ENCODE results near the gene GALNT11. TPM values are rescaled to one million over a fixed set of nuclear protein-coding genes. Genes with fewer than 3 reads are reported as not detected.

The GALNT11 gene
- total and polyA plus RNA-seq, 7 donors, result 11.2 to 20.6 (median 15.8) TPM

GRCh38 chr7:151999424-152000090, 25.9 kb upstream of the GALNT11 start:
- Histone ChIP-seq H3K9me3 (no peaks in the 10 kb centered on the region), H3K4me3 (no peak overlapping the region), H3K36me3 (ENCODE audit: insufficient read depth in 1 of 2, low read depth in 1 of 2) (no peaks in the 10 kb centered on the region), H3K4me1 (no peaks in the 10 kb centered on the region), H3K27ac (no peak overlapping the region), H3K27me3 (ENCODE audit: insufficient read depth in 3 of 3, low read length in 2 of 3) (no peaks in the 10 kb centered on the region)
- no peak for TF ChIP-seq CTCF (IDR thresholded peaks at IDR 0.05)
- ATAC-seq, result no peak
- DNase-seq, result no peak
- 57 to 61% (median 58%) methylated on average over 6 of the region's 6 CpGs for WGBS, 3 donors
- intact Hi-C loops (cut with DNase I), result no loop called here

- WGBS, 3 donors, result 91 to 96% (median 92%) methylated on average over 1 of the region's 1 CpG
- ATAC-seq (no peak), DNase-seq (no peak)
- TF ChIP-seq CTCF (IDR thresholded peaks at IDR 0.05), result no peak
- H3K4me3 ChIP-seq, result no peak overlapping the region
- H3K4me1 ChIP-seq, result no peaks in the 10 kb centered on the region
- H3K9me3 ChIP-seq, result no peaks in the 10 kb centered on the region
- no peaks in the 10 kb centered on the region for H3K36me3 ChIP-seq (ENCODE audit: insufficient read depth in 1 of 2, low read depth in 1 of 2)
- no peaks in the 10 kb centered on the region for H3K27me3 ChIP-seq (ENCODE audit: insufficient read depth in 3 of 3, low read length in 2 of 3)
- intact Hi-C loops (cut with DNase I), result no loop called here
- no peak overlapping the region for H3K27ac ChIP-seq
Observed at GRCh38 chr7:152000191-152000590, 25.3 kb upstream of the GALNT11 start.

DNA sequence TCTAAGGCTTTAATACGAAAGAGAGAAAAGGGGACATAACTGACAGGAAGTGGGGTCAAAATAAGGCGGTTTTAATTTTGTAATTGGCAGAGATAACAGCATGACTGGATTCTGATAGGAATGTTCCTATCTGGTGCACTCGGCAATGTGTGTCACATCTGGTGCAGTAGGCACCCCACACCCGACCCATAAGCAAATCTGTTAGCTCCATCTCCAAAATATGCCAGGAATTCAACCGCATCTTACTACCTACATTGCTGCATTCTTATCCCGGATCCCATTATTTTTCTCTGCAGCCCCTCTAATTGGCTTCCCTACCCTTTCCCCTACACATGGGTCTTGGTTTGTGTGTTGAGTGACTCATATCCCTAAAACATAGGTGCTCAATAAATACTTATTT, 19.1 kb upstream of the GALNT11 start:
- DNase-seq (no peak), ATAC-seq (no peak)
- 56 to 66% (median 58%) methylated on average over 6 of the region's 6 CpGs for WGBS, 3 donors
- no peaks in the 10 kb centered on the region for H3K9me3 ChIP-seq
- intact Hi-C loops (cut with DNase I), result no loop called here
- H3K27ac ChIP-seq, result no peak overlapping the region
- H3K4me1 ChIP-seq, result no peaks in the 10 kb centered on the region
- H3K27me3 ChIP-seq (ENCODE audit: insufficient read depth in 3 of 3, low read length in 2 of 3), result no peaks in the 10 kb centered on the region
- no peaks in the 10 kb centered on the region for H3K36me3 ChIP-seq (ENCODE audit: insufficient read depth in 1 of 2, low read depth in 1 of 2)
- no peak overlapping the region for H3K4me3 ChIP-seq
- TF ChIP-seq CTCF (IDR thresholded peaks at IDR 0.05), result no peak

GRCh38 chr7:152011860-152012259, 13.6 kb upstream of the GALNT11 start:
- no peaks in the 10 kb centered on the region for H3K9me3 ChIP-seq
- H3K4me1 ChIP-seq, result no peaks in the 10 kb centered on the region
- no peaks in the 10 kb centered on the region for H3K27me3 ChIP-seq (ENCODE audit: insufficient read depth in 3 of 3, low read length in 2 of 3)
- H3K36me3 ChIP-seq (ENCODE audit: insufficient read depth in 1 of 2, low read depth in 1 of 2), result no peaks in the 10 kb centered on the region
- H3K4me3 ChIP-seq, result no peak overlapping the region
- no peak for TF ChIP-seq CTCF (IDR thresholded peaks at IDR 0.05)
- intact Hi-C loops (cut with DNase I), result no loop called here
- 61 to 74% (median 65%) methylated on average over 3 of the region's 3 CpGs for WGBS, 3 donors
- ATAC-seq, result no peak
- no peak overlapping the region for H3K27ac ChIP-seq
- no peak for DNase-seq

DNA sequence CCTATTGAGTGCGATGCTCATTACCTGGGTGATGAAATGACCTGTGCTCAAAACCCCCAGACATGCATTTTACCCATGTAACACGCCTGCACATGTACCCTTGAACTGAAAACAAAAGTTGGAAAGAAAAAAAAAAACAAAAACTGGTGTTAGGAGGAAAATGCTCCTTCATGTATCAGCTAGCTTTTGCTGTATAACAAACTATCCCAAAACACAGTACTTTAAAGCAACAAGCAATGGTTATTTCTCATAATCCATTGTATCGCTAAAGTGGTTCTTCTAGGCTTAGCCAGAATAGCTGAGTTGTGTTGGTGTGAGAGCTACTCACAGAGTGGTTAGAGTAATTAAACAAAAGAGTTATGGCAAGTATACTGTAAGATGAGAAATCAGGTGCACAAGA, 12.2 kb upstream of the GALNT11 start:
- no peaks in the 10 kb centered on the region for H3K4me1 ChIP-seq
- intact Hi-C loops (cut with DNase I), result no loop called here
- no peaks in the 10 kb centered on the region for H3K9me3 ChIP-seq
- WGBS, 3 donors, result 94 to 96% (median 96%) methylated on average over 3 of the region's 3 CpGs
- H3K4me3 ChIP-seq, result no peak overlapping the region
- no peak for TF ChIP-seq CTCF (IDR thresholded peaks at IDR 0.05)
- no peak for DNase-seq
- no peak overlapping the region for H3K27ac ChIP-seq
- ATAC-seq, result no peak
- H3K27me3 ChIP-seq (ENCODE audit: insufficient read depth in 3 of 3, low read length in 2 of 3), result no peaks in the 10 kb centered on the region
- no peaks in the 10 kb centered on the region for H3K36me3 ChIP-seq (ENCODE audit: insufficient read depth in 1 of 2, low read depth in 1 of 2)
